Astrocyte (in vitro differentiated cells and primary cell): ENCODE results near the gene ADGRF5.

Experiments used
- EZH2 ChIP-seq: IDR thresholded peaks from 2 replicates; pipeline ENCODE4 v1.6.1; 2012; ENCODE audit warnings: mild to moderate bottlenecking, low read length, inconsistent platforms; ENCODE audit not compliant: insufficient read depth
- TF ChIP-seq, protein P1 (sequence below): IDR thresholded peaks from 2 replicates; pipeline ENCODE4 v1.5.1; 2011; ENCODE audit warnings: low read depth, mild to moderate bottlenecking, inconsistent platforms, low read length, moderate library complexity; ENCODE audit not compliant: insufficient read depth

- TF ChIP-seq, protein P1, sequence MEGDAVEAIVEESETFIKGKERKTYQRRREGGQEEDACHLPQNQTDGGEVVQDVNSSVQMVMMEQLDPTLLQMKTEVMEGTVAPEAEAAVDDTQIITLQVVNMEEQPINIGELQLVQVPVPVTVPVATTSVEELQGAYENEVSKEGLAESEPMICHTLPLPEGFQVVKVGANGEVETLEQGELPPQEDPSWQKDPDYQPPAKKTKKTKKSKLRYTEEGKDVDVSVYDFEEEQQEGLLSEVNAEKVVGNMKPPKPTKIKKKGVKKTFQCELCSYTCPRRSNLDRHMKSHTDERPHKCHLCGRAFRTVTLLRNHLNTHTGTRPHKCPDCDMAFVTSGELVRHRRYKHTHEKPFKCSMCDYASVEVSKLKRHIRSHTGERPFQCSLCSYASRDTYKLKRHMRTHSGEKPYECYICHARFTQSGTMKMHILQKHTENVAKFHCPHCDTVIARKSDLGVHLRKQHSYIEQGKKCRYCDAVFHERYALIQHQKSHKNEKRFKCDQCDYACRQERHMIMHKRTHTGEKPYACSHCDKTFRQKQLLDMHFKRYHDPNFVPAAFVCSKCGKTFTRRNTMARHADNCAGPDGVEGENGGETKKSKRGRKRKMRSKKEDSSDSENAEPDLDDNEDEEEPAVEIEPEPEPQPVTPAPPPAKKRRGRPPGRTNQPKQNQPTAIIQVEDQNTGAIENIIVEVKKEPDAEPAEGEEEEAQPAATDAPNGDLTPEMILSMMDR = no peak
- no peak for TF ChIP-seq EZH2
These were observed 19.8 kb downstream of the ADGRF5 start for GRCh38 chr6:46901882-46902314.
